DMS 273 treated with DMSO at 0.1 percent for 48 hours (cell line): ENCODE data around the gene SCYL1.

ENCODE experiments used
- DNase-seq: peaks from one replicate; lab custom pipeline; 2025; lab: John Stamatoyannopoulos, UW

The SCYL1 gene

GRCh38 chr11:65524741-65525545 lies at the start of gene SCYL1:
SCYL1 (plus strand) TSS chr11:65525083; CDS start chr11:65525154, 71 bp downstream.
- DNase-seq = no peak

GRCh38 chr11:65476632-65477148 lies 48.2 kb upstream of the SCYL1 start:
- DNase-seq = no peak

GRCh38 chr11:65477149-65477965 lies 47.5 kb upstream of the SCYL1 start:
- peak; percentile 48 for DNase-seq

DNA sequence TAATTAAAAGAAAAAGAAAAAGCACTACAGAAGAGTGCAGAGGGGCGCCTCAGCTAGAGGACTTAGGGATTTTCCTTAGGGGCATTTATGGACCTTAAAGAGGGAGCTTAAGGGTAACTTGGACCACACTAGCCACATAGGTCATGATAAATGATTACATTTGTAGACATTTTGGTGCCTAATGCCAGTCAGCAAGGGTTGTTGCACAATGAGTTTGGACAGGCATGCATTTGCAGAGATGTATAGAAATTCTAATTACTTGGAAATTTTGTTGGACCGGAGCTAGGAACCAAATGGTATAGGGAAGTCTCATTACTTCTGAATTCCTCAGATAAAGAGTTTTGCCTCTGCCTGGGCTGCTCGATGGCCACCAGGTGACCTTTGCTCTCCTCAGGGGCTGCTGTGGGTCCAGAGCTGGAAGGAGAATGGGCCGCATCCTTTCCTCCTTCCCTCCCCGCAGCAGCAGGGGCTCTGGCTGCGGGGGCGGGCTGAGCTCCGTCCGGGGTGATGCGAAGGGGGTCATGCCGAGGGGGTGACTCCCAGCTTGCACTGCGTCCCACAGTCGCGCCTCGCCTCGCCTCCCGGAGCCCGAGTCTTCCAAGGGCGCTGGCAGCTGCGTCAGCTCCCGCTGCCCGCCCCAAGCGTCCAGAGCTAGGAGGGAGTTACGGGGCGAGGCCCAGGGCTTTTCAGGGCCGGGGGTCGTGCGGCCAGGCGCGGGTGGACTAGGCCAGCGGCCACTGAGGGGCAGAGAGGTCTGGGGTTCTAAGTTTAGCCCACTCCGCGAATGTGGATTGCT lies 46.3 kb upstream of the SCYL1 start:
- no peak for DNase-seq

- DNase-seq = peak; percentile 75
Observed at GRCh38 chr11:65479184-65480145, 45.4 kb upstream of the SCYL1 start.

- DNase-seq = no peak
Observed at GRCh38 chr11:65482306-65482850, 42.5 kb upstream of the SCYL1 start.

DNA sequence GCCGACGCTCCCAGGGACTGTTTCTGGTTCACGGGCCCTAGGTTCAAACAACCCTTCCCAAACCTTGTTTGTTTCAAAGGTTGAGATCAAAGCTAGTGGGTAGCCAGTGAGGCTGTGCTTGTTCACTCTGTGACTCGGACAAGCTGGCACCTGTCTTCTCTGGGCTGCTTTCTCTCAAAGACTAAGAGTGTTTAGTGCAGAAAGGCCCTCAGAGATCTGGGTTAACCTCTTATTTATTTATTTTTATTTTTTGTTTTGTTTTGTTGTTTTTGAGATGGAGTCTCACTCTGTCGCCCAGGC lies 39.0 kb upstream of the SCYL1 start:
- no peak for DNase-seq

DNA sequence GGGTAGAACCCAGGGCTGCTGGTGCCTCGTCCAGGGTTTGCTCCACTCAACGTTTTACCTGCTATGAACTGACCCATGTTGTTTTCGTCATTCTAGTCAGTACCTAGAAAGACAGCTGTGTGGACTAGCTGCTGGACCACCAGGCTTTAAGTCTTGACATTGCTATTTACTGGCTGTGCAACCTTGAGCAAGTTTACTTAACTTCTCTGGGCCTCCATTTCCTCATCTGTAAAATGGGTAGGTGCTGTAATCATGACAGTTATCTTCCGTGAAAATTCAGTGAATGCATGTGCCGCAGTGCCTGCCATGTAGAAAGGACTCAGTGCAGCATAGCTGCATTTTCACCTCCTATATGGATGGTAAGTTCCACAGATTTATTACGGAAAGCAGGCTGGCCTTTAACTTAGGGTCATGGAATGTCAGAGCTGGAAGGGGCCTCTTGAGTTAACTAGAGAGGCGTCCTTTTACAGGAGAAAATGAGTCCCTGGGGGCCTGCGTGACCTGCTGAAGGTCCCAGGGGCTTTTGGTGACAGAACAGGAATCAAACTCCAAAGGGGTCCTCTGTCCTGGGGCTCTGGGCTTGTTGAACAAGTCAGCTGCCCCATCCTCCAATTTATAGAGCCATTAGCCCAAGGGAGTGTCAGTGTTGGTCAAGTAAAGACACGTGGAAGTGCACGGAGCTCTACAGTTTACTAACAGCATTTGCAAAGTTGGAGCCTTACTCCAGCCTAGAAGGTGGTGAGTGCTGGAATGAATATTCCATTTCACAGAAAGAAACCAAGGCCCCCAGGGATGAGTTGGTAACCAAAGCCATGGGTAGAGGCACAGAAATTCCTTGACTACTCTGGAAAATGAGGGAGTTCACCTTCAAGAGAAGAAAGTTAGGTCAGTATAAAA lies 38.1 kb upstream of the SCYL1 start:
- no peak for DNase-seq

- peak; percentile 99 for DNase-seq
Observed at GRCh38 chr11:65487467-65488272, 37.2 kb upstream of the SCYL1 start.

- DNase-seq = no peak
Observed at GRCh38 chr11:65488273-65489034, 36.4 kb upstream of the SCYL1 start.

- DNase-seq = no peak
Observed at GRCh38 chr11:65489035-65489705, 35.7 kb upstream of the SCYL1 start.

DNA sequence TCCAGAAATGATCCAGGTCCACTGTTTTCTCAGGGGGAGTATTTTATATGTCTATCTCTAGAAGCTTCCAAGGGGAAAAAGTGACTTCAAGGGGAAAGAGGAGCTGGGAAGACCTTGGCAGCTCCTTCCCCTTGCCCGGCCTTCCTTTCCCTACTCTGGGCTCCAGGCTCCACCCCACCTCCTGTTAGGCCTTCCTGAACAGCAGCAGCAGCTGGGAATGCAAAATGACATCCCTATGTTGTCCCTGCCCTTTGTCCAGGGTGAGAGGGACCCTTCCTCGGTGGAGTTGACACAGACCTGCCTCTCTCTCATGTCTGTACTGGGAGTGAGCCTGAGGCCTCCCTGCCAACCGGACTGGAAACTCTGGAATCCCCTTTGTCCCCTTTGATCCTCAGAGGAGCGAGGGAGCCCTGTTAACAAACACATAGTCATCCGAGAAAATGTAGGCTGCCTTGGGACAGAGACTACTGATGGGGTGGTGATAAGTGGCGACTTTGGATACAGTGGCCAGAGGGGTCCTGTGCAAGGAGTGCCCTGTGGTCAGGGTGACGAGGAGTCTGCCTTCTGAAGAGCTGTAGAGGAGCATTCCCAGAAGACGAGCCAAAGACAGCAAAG lies 35.1 kb upstream of the SCYL1 start:
- peak; percentile 34 for DNase-seq

- DNase-seq = no peak
Observed at GRCh38 chr11:65491163-65491465, 33.8 kb upstream of the SCYL1 start.

DNA sequence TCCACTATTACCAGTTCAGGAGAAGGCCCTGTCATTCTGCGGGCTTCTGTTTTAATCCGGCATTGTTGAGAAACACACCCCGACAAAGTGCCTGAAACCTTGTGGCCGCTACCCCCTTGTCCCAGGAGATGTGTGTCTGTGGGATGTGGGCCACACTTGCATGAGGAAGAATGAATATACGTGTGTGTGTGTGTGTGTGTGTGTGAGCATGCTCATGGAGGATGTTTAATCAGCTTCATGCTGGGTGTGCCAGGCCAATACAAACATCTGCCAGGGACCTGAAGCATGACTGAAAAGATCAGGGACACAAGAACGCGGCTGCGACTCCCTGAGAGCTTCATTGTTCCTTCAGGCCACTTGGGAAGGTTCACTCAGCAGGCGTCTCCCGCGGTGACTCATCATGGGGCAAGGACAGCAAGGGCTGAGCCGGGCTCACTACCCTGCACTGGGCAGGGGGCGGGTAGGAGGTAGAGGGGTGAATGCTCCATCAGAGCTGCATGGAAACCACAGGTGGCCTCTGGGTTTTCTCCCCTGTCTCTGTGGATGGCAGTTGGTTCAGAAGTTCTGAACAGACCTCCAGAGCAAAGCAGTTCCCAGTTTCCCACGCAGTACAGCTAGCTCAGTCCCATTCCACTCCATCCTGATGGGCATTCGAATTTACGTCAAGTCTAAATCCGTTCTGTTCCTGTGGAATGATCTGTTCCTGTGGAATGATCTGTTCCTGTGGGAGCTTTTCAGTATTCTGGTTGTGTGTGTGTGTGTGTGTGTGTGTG lies 33.1 kb upstream of the SCYL1 start:
- no peak for DNase-seq

DNA sequence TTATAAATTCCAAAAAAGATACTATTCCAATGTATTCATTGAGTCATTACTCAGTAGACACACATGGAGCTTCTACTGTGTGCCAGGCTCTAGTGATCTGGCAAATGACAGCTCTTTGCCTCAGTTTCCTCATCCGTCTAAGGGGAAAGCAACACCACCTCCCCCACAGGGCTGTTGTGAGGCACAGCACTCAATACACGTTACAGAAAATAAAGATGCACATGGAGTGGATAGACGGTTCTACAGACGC lies 32.6 kb upstream of the SCYL1 start:
- DNase-seq = no peak

DNA sequence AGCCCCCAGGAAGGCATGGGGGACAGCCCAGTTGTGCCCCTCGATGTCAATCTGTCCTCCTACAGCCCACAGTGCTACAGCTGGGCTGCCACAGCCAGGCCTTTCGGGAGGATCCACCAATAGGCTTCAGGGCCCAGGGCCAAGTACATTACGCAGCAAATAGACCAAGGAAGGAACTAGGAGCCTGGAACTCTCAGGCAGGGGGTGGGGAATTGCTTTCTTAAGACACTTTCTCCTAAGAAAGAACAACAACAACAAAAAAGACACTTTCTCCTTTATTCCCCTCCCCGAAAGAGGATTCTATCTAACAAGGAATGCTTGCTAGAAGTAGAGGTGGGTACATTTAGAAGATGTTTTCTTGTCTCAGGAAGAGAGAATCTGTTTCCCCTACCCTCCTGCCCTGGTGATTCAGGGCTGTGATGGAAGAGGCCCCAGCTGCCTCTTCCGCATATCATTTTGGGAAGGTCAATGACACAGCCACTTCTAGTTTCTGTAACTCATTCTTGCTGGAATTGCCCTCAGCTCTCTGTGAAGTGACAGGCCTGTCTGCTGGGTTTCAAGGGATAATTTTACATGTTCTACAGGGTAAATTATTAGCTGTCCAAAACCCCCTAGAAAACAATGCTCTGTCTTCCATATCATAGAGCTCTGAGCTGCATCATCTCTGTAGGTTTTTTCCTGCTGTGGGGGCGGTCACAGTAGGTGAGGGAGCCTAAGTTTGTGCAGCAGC lies 32.1 kb upstream of the SCYL1 start:
- DNase-seq = peak; percentile 75
